HG03045 (cell line): ENCODE measurements around the gene ABCA4.
"Not testable (repeated sequence)": the region's sequence is repeated elsewhere in the genome, so short reads cannot be mapped to it uniquely, and the experiment has no call there.

Source experiments
- ATAC-seq: cut with Tn5 transposase; IDR thresholded peaks from one replicate; pipeline ENCODE4 v1.9.1; 2021; ENCODE audit warnings: mild to moderate bottlenecking, moderate library complexity; ENCODE audit not compliant: unreplicated experiment

ABCA4 gene

DNA sequence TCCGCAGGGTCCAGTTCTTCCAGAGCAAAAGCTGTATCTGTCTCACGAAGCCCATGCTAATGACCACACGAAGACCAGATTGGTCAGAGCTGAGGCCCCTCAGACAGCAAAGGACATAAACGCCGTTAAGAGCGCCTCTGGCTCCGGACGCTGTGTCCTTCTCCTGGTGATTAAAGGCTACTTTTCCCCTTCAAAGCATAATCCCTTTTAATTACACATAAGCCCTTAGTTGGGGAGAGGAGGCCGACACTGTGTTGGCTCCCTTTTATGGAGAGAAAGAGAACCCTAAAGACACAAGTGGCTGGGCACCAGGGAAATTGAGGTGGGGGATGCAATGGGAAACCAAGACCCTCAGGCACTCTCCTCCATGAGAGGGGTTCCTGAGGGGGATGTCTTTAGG is at the start of gene ABCA4:
Gene ABCA4, minus strand, starts transcription at position 158 of the 400 bp plus-strand sequence. Its CDS starts 103 bp downstream, at position 55.
- ATAC-seq = no peak

- no peak for ATAC-seq
Measured at GRCh38 chr1:94169126-94169525, 48.2 kb upstream of the ABCA4 start.

GRCh38 chr1:94165843-94166242 is 44.9 kb upstream of the ABCA4 start:
- ATAC-seq = no peak

DNA sequence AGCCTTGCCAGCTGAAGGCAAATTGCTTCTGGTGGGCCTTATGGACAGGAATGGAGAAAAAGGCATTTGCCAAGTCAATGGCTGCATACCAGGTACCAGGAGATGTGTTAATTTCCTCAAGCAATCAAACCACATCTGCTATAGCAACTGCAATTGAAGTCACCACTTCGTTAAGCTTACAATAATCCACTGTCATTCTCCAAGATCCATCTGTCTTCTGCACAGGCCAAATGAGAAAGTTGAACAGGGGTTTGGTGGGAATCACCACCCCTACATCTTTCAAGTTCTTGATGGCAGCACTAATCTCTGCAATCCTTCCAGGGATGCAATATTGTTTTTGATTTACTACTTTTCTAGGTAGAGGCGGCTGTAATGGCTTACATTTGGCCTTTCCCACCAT is 43.9 kb upstream of the ABCA4 start:
- not testable (repeated sequence) for ATAC-seq

DNA sequence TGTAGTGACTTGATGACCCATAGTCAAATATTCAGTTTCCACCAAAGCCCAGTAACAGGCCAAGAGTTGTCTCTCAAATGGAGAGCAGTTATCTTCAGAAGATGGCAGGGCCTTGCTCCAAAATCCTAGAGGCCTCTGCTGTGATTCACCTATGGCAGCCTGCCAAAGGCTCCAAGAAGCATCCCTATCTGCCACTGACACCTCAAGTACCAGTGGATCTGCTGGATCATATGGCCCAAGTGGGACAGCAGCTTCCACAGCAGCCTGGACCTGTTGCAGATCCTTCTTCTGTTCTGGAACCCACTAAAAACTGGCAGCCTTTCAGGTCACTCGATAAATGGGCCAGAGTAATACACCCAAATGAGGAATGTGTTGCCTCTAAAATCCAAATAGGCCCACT is 43.2 kb upstream of the ABCA4 start:
- ATAC-seq = not testable (repeated sequence)

- not testable (repeated sequence) for ATAC-seq
Measured at GRCh38 chr1:94163249-94163648, 42.3 kb upstream of the ABCA4 start.

- no peak for ATAC-seq
Measured at GRCh38 chr1:94160811-94161210, 39.9 kb upstream of the ABCA4 start.

- no peak for ATAC-seq
Measured at GRCh38 chr1:94156096-94156625, 35.2 kb upstream of the ABCA4 start.

DNA sequence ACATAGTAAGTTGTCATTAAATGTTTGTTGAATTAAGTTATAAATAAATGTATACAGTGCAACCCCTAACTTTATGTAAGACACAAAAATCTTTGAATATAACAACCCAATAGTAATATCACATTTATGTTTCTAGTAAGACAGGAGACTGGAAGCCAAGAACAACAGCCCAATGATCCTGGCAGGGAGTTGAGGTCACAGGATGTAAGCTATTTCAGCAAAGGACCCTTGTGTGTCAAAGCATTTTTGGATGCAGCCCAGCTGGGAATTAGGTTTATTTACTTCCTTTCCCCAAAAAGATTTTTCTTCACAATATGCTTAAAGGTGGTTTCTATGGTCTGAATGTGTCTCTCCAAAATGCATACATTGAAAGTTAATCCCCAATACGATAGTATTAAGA is 34.0 kb upstream of the ABCA4 start:
- no peak for ATAC-seq

DNA sequence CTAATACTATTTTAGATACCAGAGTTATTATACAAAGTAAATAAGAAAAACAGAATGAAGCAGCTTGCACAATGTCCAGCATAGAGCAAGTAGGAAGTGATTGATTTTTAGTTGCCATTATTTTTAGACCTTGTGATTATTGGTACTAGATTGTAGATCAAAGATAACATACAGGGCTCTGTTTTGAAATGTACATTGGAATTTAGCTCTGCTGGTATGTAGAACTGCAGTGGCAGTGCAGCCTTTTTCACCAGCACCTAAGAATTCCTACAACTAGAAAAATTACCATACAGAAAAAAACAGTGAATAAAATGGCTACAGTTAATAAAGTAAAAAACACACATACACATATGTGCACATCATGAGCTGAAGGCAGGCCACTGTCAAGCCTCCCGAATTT is 32.2 kb upstream of the ABCA4 start:
- no peak for ATAC-seq

DNA sequence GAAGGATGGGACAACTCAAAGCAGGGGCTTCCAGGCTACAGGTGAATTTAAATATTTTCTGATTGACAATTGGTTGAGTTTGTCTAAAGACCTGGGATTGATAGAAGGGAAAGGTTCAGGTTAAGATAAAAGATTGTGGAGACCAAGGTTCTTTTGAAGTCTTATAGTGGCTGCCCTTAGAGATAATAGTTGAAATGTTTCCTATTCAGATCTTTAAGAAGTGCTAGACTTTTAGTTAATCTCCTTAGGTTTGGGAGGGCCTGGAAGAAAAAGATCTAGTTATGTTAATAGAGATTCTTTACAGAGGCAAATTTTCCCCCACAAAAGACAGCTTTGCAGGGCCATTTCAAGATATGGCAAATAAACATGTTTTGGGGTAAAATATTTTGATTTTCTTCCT is 28.2 kb upstream of the ABCA4 start:
- not testable (repeated sequence) for ATAC-seq

DNA sequence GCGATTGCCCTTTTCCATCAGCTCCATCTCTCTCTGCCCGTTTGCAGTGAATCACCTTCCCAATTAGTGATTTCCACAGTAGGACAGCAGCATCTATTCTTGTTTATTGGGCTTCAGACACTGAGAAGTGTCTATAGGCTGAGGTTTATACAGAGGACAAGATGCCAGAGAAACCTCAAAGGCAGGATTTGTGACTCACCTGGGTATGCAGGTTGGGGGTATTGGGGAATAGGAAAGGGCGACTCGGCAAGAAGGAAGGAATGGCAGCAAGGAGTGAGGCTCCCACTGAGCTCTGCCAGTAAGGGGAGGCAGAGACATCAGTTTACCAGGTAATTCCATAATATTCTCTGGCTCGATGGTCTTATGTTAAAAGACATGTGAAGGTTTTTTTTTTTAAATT is 25.3 kb upstream of the ABCA4 start:
- ATAC-seq = no peak

DNA sequence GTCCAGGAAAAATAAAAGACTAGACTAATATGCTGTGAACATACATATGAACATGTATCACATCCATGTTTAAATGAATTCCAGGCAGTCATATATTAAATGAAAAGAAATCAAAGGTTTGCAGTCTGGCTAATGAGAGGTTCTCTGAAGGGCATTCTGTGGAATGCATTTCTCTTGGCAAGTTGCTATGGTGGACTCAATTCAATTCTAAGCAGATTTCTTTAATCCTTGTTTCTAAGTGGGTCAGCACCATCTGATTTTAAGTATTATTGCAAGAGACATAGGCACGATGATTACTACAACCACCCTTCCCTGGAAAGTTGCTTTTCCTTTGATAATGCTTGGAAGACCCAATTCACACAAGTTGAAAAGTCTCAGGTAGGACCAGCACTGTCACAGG is 23.9 kb upstream of the ABCA4 start:
- no peak for ATAC-seq

- no peak for ATAC-seq
Measured at GRCh38 chr1:94143809-94144176, 22.8 kb upstream of the ABCA4 start.

DNA sequence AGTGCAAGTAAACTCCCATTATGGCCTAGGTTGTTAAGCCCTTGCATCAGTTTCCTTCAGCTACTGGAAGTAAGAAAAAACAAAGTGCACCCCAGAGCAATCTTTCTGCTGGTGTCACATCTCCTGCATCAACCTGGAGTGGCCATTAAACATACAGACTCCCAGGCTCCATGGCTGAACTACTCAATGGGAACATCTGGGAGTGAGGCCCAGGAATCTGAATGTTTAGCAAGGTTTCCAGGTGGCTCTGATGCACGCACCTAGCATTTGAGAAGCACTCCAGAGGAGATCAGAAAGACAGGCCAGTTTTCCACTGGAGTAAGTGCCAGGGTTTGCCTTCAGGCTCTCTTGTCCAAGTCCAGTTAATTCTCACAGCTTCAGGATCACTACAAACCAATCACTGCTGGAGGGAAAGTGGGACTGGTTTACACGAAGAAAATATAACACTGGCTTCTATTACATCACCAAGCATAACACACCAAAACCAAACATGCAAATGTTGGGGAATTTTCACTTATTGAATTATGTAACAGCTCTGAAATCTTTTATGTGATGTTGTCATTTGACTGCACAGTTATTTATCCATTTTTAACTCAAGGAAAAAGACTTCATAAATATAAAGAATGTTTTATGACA is 22.3 kb upstream of the ABCA4 start:
- no peak for ATAC-seq

DNA sequence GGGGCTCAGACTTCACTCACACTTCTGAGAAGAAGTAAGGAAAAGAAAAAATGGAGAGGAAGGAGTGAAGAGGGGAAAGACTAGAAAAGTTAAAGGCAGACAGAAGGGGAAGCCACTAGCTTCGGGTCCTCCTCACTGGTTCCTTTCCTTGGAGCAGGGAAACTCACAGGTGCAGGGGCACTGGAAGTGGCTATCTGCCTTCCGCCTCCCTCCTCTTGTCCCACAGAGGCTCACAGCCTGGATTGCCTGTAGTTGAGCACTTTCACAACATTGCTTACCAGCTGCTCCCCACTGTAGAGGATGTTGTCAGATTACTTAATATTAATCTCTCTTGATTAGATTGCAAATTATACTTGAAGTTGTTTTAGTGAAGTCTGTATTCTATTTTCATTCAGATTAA is 21.6 kb upstream of the ABCA4 start:
- ATAC-seq = no peak

GRCh38 chr1:94142022-94142421 is 21.1 kb upstream of the ABCA4 start:
- no peak for ATAC-seq

DNA sequence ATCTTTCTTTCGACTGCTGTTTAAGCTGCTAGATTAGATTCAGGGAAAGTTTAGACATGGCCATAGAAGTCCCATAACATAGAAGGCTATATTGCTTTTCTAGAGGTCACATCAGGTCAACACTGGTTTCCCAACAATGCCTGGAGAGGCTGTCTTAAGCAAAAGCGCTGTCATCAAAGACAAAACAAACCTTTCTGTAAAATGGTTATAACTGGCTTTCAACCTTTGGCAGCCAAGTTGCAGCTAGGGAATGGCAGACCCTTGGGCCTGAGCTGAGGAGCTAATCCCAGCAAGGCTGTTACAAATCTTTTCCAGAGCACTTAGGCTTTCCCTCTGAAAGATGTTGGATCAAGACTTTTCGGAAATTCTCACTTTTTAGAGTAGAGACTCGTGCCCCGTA is 11.2 kb upstream of the ABCA4 start:
- ATAC-seq = no peak

DNA sequence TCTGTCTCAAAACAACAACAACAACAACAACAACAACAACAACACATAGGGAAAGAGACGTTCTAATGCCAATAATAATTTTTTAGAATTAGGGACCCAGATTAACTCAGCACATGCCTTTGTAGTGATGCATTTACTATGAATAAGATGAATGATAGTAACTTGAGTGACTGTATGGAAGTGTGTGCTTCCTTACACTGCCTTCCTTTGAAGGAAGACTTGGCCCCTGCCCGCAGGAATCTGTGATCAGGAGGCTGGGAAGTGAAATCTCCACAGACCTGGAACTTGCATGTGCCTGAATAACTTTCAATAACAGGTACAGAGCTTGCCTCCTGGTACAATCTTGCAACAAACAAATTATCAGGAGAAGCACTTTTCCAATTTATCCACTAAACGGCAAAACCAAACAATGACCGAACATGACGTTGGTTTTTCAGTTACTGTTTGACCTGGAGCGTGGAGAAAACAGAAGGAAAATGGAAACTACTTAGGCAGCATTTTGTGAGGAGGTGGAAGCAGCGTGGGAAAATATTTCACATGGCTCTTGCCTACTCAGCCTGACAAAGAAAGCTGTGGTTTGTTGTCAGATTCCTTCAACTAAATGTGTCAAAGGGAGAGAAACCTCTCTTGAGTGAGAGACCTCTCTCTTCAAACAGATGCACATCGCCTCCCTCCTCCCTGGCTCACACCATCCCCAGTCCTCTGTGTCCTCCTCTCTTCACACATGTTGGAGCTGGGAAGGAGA is 10.1 kb upstream of the ABCA4 start:
- no peak for ATAC-seq

GRCh38 chr1:94126651-94127050 is 5.7 kb upstream of the ABCA4 start:
- ATAC-seq = no peak

DNA sequence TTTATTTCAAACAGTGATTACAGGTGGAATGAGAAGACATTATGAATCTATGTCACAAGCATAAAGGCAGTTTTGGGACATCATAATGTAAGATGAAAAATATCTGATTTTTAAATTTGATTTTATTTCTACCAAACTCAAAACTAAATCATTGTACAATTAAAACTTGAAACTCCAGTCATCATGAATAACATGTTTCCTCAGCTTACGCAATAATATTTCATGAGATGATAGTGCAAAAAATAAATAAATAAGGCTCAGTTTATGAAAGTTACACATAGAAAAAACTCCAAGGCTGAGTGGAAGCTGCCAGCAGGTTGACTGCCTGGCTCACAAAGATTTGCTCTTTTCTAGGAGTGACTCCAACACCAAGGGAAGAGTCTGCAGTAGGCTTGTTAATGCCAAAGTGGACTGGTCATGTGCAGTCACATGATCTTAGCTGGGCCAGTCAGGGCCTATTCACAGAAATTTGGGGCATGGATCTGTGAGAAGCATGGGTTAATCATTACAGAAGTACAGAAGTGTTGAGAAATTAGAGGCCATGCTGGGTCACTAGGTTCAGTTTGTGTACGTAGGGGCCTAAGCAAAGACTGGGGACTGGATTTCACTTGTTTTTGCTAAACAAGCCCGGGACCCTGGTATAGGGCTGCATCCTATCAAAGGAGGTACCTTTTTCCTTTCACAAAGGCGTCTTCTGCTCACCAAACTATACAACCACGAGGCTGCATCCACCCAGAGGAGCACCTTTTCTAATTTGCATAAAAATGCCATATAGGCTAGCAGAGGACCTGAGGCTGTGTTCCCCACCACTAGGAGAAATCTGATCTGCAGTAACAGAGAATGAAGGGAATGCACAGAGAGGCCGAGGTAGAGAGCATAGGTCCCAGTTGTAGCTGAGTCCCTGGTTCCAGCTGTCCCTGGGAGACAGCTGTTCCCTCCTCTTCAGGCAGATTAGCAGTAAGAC is 4.9 kb upstream of the ABCA4 start:
- ATAC-seq = no peak
